ENCODE data around the gene RITA1. TPM values are rescaled to one million over a fixed set of nuclear protein-coding genes. Genes with fewer than 3 reads are reported as not detected.

RITA1 gene
- total and polyA plus RNA-seq, 2 donors (not counting 3 experiments of a cell fraction or from before 2014, with no cell fraction given), result 20.7 to 21.3 TPM

- no TSS peak for BruUV-seq (replicated peaks)
- POLR2A ChIA-PET, result no interaction called here
- Histone ChIP-seq H4K20me1 (replicated peaks; ENCODE audit: control insufficient read depth, extremely low read depth, insufficient read depth, low read length) (no peaks in the 10 kb centered on the region), H3K9me1 (replicated peaks; ENCODE audit: control insufficient read depth, extremely low read depth, insufficient read depth, low read length) (no peaks in the 10 kb centered on the region), H3K27ac (ENCODE audit: insufficient read depth, low read depth, low read length) (no peak overlapping the region), H3K27me3 (ENCODE audit: control insufficient read depth in 2 of 2, insufficient read depth in 2 of 2, low read length in 2 of 2) (no peaks in the 10 kb centered on the region), H3K9me3 (replicated peaks; ENCODE audit: control insufficient read depth, insufficient read depth, low read length) (no peaks in the 10 kb centered on the region), H3K9ac (replicated peaks; ENCODE audit: extremely low read depth, insufficient read depth, low read length) (no peak overlapping the region), H3K36me3 (ENCODE audit: control insufficient read depth in 2 of 2, extremely low read depth in 1 of 2, insufficient read depth in 2 of 2, low read length in 2 of 2) (peaks cover 20 to 50% of the 10 kb centered on the region in 2 experiments), H2AFZ (ENCODE audit: low read depth, low read length) (no peak overlapping the region), H3K4me3 (replicated peaks in 1 of 3; ENCODE audit: insufficient read depth in 1 of 3, low read depth in 1 of 3, low read length in 3 of 3) (no peak overlapping the region), H3K79me2 (ENCODE audit: control insufficient read depth, insufficient read depth, low read length) (no peaks in the 10 kb centered on the region), H3K4me1 (ENCODE audit: control insufficient read depth, extremely low read depth, insufficient read depth, low read length) (no peaks in the 10 kb centered on the region), H3K4me2 (ENCODE audit: insufficient read depth, low read length) (no peak overlapping the region)
- FAIRE-seq (no peak), DNase-seq (ENCODE audit: low read depth, low spot score) (no peak)
- dilution Hi-C loops (cut with MboI; ENCODE audit: extremely low pct_ligation_motif_present, low sequenced_read_pairs) (no loop called here), intact Hi-C loops (cut with micrococcal nuclease) (no loop called here)
- CTCF ChIA-PET, result interaction anchor here (6.4 kb wide), 1 partner anchor 179 kb away, joined by 83 read pairs; no protein-coding TSS in a partner anchor
- no peak for TF ChIP-seq JUN (IDR thresholded peaks at IDR 0.05; ENCODE audit: borderline replicate concordance, insufficient read depth, insufficient read length, low read depth)
- TF ChIP-seq CTCF (IDR thresholded peaks at IDR 0.05; ENCODE audit: extremely low read depth in 1 of 2, insufficient read depth in 1 of 2, low read depth in 1 of 2, low read length in 2 of 2), result no peak
- no peak for TF ChIP-seq GATA2 (IDR thresholded peaks at IDR 0.05; ENCODE audit: insufficient read depth, insufficient read length, low read depth, low read length)
- TF ChIP-seq POLR2AphosphoS5 (IDR thresholded peaks at IDR 0.05; ENCODE audit: insufficient read depth, low read depth, low read length), result no peak
- TF ChIP-seq EZH2 (IDR thresholded peaks at IDR 0.05; ENCODE audit: borderline replicate concordance, low read depth, low read length, severe bottlenecking), result no peak
- TF ChIP-seq MYC (IDR thresholded peaks at IDR 0.05; ENCODE audit: low read depth, low read length), result no peak
- no peak for TF ChIP-seq MAX (IDR thresholded peaks at IDR 0.05; ENCODE audit: insufficient read depth, insufficient read length)
- TF ChIP-seq POLR2A (IDR thresholded peaks at IDR 0.05; ENCODE audit: low read depth, low read length), result no peak
- no peak for TF ChIP-seq FOS (IDR thresholded peaks at IDR 0.05; ENCODE audit: borderline replicate concordance, insufficient read depth, low read length)
These were observed 13.3 kb upstream of the RITA1 start for GRCh38 chr12:113172185-113172584.
